Measurements from ENCODE around the gene RFPL2.
"Not testable (repeated sequence)": the region's sequence is repeated elsewhere in the genome, so short reads cannot be mapped to it uniquely, and the experiment has no call there.

The RFPL2 gene

DNA sequence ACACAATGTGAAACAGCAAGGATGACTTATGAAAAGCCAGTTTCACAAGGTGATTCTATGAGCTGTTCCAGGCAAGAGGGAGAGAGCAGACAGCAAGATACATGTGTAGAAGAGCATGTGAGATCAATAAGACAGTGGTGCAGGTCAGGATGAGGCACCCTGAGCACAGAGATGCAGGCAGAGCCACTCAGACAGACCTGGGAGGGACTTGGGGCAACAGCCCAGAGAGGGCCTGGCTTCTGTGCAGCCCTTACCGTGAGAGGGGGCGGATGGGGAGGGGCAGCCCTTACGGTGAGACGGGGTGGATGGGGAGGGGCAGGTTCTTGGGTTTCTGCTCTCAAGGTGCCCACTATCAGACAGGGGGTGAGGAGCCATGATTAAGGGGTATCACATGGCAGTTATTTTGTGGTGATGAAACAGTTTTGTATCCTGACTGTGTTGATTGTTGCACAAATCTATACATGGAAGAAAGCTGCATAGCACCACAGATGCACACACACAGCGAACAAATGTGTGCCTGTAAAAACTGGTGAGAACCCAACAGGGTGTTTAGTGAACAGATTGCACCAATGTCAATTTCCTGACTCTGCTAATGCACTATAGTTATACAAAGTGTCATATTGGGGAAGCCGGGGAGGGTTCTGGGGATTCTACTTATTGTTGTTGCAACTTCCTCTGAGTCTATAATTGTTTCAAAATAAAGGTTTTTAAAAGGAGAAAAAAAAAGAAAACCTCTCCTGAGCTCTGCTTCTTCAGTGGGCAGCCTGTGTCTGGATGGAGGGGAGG lies 40.6 kb downstream of the RFPL2 start:
- no peak for DNase-seq (ENCODE audit: low read depth in 2 of 2)

DNA sequence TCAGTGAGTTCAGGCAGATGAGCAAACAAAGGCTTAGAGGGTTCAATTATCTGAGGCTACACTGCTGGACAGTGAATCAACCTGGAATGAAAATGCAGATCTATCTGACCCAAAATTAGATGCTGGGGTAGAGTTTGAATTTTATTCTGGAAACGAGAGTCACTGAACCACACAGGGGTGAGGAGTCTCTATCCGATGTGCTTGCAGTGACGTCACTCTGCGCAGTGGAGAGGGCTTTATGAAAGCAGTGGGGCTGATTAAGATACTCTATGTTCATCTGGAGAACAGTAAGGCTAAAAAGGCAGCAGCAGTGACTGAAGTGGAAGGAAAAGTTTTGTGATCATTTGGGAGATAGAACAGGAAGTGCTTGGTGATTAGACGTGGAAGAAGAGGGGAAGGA lies 44.5 kb downstream of the RFPL2 start:
- DNase-seq (ENCODE audit: low read depth in 2 of 2) = not testable (repeated sequence)

DNA sequence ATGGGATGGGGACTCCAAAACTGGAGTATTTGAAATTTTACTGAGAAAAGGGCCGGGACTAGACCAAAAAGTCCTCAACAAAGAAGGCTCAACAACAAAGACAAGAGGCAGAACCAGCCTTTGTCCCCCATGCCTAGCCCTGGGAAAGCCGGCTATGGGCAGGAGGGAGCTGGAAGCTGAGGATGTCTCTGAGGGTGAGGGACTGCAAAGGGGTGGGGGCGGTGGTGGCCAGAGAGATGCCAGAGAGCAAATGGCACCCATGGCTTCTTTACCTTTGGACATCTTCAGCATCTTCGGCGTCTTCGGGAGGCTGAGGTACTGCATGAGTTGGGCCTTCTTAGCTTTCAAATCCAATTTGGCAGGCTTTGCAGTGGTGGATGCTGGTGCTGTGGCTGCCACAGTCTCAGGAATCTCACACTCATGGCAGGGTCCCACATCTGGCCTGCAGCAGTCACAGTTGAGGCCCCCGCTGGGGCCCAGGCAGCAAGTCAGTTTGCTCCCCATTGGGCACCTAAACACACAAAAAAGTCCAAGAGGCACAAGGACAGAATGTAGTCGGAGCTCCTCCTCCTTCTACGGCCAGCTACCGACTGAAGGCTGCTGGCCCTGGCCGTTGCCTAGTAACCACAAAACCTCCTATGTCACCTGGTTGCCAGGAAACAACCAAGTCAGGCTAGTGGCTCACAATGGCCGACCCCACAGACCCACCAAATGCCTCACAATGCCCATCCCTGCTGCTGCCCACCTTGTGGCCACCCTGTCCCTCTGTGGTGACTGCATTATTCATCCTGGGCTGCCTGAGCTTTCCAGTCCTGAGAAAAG lies 46.0 kb downstream of the RFPL2 start, which contains the start of gene C22orf42:
Gene C22orf42, minus strand, starts transcription at position 592 of the 822 bp plus-strand sequence. Its CDS starts 88 bp downstream, at position 504.
- no peak for DNase-seq (ENCODE audit: low read depth in 2 of 2)

DNA sequence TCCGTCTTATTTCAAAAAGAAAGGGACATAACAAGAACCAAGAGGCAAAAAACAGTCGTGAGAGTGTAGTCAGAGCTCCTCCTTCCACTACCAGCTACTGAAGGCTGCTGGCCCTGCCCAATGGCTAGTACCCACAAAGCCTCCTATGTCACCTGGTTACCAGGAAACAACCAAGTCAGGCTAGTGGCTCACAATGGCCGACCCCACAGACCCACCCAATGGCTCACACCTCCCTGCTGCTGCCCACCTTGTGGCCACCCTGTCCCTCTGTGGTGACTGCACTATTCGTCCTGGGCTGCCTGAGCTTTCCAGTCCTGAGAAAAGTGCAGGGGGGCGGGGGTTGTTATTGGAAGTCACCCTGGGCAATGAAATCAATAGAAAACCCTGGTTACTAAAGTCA lies 47.2 kb downstream of the RFPL2 start:
- DNase-seq (ENCODE audit: low read depth in 2 of 2) = not testable (repeated sequence)

DNA sequence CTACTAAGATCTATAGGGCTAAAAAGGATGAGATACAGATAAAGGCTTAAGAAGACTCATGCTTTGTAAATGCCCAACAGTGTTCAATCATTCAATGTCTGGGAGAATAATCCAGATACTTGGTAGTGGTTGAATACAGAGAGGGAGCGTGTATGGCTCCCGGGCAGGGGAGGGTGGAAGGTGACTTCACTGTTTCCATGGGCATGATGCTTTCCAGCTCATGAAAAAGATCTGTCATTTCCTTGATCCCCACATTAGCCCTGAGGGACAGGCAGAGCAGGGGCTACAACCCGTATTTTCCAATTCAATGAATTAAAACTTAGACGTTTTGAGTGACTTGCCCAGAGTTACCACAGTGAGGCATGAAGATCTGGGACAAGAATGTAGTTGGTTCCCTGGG lies 50.1 kb downstream of the RFPL2 start:
- not testable (repeated sequence) for DNase-seq (ENCODE audit: low read depth in 2 of 2)

DNA sequence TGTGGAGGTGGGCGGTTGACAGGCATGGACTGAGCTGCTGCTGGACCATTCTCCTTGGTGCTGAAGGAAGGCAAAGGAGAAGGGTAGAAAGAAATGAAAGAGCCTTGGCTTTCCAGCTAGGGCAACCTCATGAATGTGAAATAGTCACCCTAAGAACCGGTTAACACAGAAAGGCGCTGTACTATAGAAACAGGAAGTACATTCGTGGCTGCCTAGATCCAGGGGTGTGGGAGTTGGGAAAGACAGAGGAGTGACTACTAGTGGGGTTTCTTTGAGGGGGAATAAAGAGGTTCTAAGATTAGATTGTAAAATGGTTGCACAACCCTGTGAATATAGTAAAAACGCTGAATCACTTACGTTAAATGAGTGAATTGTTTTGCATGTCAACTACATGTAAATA lies 53.2 kb downstream of the RFPL2 start:
- DNase-seq (ENCODE audit: low read depth in 2 of 2) = not testable (repeated sequence)

DNA sequence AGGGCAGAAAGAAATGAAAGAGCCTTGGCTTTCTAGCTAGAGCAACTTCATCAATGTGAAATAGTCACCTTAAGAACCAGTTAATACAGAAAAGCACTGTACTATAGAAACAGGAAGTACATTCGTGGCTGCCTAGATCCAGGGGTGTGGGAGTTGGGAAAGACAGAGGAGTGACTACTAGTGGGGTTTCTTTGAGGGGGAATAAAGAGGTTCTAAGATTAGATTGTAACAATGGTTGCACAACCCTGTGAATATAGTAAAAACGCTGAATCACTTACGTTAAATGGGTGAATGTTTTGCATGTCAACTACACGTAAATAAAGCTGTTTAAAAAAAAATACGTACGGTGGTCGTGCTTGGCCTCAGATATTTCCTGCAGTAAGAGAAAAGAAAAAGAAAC lies 54.2 kb downstream of the RFPL2 start:
- not testable (repeated sequence) for DNase-seq (ENCODE audit: low read depth in 2 of 2)

DNA sequence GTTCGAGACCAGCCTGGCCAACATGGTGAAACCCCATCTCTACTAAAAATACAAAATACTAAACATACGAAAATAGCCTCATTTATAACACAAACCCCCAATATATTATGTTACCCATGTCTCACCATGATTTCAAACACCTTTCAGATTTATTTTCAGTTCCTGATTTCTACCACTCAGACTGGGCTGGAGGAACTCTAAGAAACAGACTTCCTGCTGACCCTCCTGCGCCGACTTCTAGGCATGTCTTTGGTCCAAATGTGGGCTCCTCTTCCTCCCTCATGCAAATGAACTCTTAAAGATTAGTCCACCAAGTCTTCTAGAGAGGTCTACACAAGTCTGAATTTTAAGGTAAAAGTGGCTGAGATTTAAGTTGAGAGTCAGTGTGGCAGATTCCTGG lies 56.5 kb downstream of the RFPL2 start:
- DNase-seq (ENCODE audit: low read depth in 2 of 2) = not testable (repeated sequence)

DNA sequence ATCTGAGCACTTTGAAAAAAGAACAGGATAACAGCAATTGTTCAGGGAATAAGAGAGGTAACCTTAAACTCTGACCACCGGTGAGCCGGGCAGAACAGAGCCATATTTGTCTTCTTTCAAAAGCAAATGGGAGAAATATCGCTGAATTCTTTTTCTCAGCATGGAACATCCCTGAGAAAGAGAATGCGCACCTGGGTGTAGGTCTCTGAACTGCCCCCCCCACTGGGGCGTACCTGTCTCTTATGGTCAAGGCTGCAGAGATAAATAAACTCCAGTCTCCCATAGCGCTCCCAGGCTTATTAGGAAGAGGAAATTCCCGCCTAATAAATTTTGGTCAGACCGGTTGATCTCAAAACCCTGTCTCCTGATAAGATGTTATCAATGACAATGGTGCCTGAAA lies 57.7 kb downstream of the RFPL2 start:
- not testable (repeated sequence) for DNase-seq (ENCODE audit: low read depth in 2 of 2)

DNA sequence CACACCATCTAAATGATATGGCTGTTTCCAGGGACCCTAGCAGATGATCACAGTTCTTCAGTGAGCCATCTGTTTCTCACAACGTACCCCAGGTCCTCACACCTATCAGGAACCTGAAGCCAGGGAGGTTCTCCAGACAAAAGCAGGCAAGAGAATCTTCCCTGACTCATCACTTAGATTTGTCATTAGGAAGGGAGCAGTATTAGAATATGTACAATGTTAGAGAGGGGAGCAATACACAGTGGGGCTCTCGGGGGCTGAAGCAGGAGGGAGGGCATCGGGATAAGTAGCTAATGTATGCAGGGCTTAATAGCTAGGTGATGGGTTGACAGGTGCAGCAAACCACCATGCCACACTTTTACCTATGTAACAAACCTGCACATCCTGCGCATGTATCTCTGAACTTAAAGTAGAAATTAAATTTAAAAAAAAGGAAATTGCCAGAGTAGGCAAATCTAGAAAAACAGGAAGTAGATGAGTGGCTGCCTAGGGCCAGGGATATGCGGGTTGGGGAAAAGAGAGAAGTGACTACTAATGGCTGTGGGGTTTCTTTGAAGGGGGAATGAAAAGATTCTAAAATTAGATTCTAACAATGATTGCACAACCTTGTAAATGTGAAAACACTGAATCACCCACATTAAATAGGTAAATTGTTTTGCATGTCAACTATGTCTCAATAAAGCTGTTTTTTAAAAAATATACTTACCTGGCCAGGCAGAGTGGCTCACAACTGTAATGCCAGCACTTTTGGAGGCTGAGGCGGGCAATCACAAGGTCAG lies 60.2 kb downstream of the RFPL2 start:
- no peak for DNase-seq (ENCODE audit: low read depth in 2 of 2)

DNA sequence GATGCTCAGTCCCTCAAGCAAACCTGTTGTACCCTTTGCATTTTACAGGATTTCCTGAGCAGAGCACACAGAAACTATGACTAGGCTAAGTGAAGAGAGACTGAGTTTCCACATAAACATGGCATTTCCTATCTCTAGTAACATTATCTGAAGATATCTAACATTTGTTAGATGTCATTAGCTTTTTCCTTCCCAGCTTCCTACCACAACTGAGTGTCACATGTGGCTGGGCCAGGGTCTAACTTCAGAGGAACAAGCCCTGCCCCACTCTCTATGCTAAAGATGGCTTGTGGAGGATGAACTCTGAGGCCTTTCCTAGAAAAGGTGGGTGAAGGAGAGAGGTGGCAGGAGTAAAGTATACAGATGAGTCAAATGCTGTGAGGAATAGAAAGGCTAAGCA lies 62.3 kb downstream of the RFPL2 start:
- no peak for DNase-seq (ENCODE audit: low read depth in 2 of 2)

DNA sequence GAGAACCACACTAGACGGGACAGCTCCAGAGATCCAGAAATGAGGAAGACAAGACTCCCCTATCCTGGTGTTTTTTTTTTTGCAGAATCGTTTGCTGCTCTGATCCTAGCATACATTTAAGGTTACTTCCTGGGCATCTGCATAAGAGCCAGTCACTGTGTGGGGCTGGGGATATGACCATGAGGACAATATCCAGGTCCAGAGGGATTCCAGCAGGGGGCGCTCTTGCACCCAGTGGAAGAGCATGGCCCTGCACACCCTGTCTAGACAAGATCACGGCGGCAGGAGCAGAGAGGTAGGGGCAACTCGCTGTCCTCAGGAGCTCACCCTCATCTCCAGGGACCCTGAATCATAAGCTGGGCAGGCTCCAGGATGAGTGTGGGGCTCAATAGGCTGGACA lies 64.2 kb downstream of the RFPL2 start:
- DNase-seq (ENCODE audit: low read depth in 2 of 2) = not testable (repeated sequence)

Measured in activated CD4-positive, alpha-beta T cell treated with anti-CD3 and anti-CD28 coated beads for 24 hours (primary cell).